Bone marrow (tissue), 2 donors: Measurements from ENCODE around the gene FDX2.
A peak's percentile ranks its signal among the peaks of the same experiment; 100 is the strongest.

ENCODE experiments used
- DNase-seq, 2 donors: peaks; one replicate each; lab custom pipeline; 2025; lab: John Stamatoyannopoulos, UW

FDX2 gene

GRCh38 chr19:10332965-10333757 lies 17.3 kb upstream of the FDX2 start, which contains the start of gene RAVER1:
TSS of gene RAVER1 (minus strand) at chr19:10333529. CDS start at chr19:10333507, 22 bp downstream.
- peak; percentile 93 to 98 for DNase-seq

- no peak for DNase-seq
Observed at GRCh38 chr19:10332158-10332964, 16.5 kb upstream of the FDX2 start.

GRCh38 chr19:10329555-10329954 lies 13.7 kb upstream of the FDX2 start:
- no peak for DNase-seq

- no peak for DNase-seq
Observed at GRCh38 chr19:10328558-10329429, 13.0 kb upstream of the FDX2 start.

GRCh38 chr19:10327793-10328192 lies 12.0 kb upstream of the FDX2 start:
- DNase-seq = no peak

- DNase-seq = no peak
Observed at GRCh38 chr19:10325732-10326131, 9.9 kb upstream of the FDX2 start.

GRCh38 chr19:10321874-10322835 lies 6.3 kb upstream of the FDX2 start:
- DNase-seq = no peak

GRCh38 chr19:10321417-10321797 lies 5.6 kb upstream of the FDX2 start:
- DNase-seq = no peak

- DNase-seq = no peak
Observed at GRCh38 chr19:10320602-10321416, 5.0 kb upstream of the FDX2 start.

- no peak for DNase-seq
Observed at GRCh38 chr19:10318807-10319682, 3.2 kb upstream of the FDX2 start.

GRCh38 chr19:10317857-10318462 lies 2.1 kb upstream of the FDX2 start:
- no peak for DNase-seq

- no peak for DNase-seq
Observed at GRCh38 chr19:10317045-10317856, 1.4 kb upstream of the FDX2 start.

- no peak for DNase-seq
Observed at GRCh38 chr19:10316229-10317044, 622 bp upstream of the FDX2 start.

GRCh38 chr19:10309423-10309822 lies 6.4 kb downstream of the FDX2 start, which contains the start of gene ZGLP1:
TSS of gene ZGLP1 (minus strand) at chr19:10309815.
- DNase-seq = no peak

- no peak for DNase-seq
Observed at GRCh38 chr19:10306327-10306726, 9.5 kb downstream of the FDX2 start.

GRCh38 chr19:10305139-10305806 lies 10.5 kb downstream of the FDX2 start:
- DNase-seq = peak; percentile 34 to 81
